Measurements from ENCODE around the gene ARSB.

Gene ARSB

GRCh38 chr5:78813286-78813685 is 171.8 kb downstream of the ARSB start:
- H3K36me3 ChIP-seq (ENCODE audit: control insufficient read depth, insufficient read depth, low read length), result no peaks in the 10 kb centered on the region
- H3K9ac ChIP-seq (ENCODE audit: low read depth, low read length), result no peak overlapping the region
- H3K27me3 ChIP-seq (ENCODE audit: control insufficient read depth, insufficient read depth, low read length), result no peaks in the 10 kb centered on the region
- no peaks in the 10 kb centered on the region for H3K9me3 ChIP-seq (ENCODE audit: control insufficient read depth, insufficient read depth, low read length)
- H3K27ac ChIP-seq (ENCODE audit: low read depth, low read length), result no peak overlapping the region
- no peaks in the 10 kb centered on the region for H3K4me1 ChIP-seq (ENCODE audit: control insufficient read depth, insufficient read depth, low read length)
- H3K4me3 ChIP-seq (ENCODE audit: low read depth, low read length), result no peak overlapping the region

- Histone ChIP-seq H3K9me3 (ENCODE audit: control insufficient read depth, insufficient read depth, low read length) (no peaks in the 10 kb centered on the region), H3K36me3 (ENCODE audit: control insufficient read depth, insufficient read depth, low read length) (no peaks in the 10 kb centered on the region), H3K9ac (ENCODE audit: low read depth, low read length) (no peak overlapping the region), H3K27me3 (ENCODE audit: control insufficient read depth, insufficient read depth, low read length) (no peaks in the 10 kb centered on the region), H3K27ac (ENCODE audit: low read depth, low read length) (no peak overlapping the region), H3K4me1 (ENCODE audit: control insufficient read depth, insufficient read depth, low read length) (no peaks in the 10 kb centered on the region), H3K4me3 (ENCODE audit: low read depth, low read length) (no peak overlapping the region)
Observed at GRCh38 chr5:78811866-78812265, 173.2 kb downstream of the ARSB start.

GRCh38 chr5:78811121-78811817 is 173.8 kb downstream of the ARSB start:
- H3K27me3 ChIP-seq (ENCODE audit: control insufficient read depth, insufficient read depth, low read length), result no peaks in the 10 kb centered on the region

GRCh38 chr5:78810098-78810920 is 174.8 kb downstream of the ARSB start:
- no peaks in the 10 kb centered on the region for H3K9me3 ChIP-seq (ENCODE audit: control insufficient read depth, insufficient read depth, low read length)
- no peaks in the 10 kb centered on the region for H3K36me3 ChIP-seq (ENCODE audit: control insufficient read depth, insufficient read depth, low read length)
- H3K4me1 ChIP-seq (ENCODE audit: control insufficient read depth, insufficient read depth, low read length), result no peaks in the 10 kb centered on the region
- H3K27ac ChIP-seq (ENCODE audit: low read depth, low read length), result no peak overlapping the region
- H3K9ac ChIP-seq (ENCODE audit: low read depth, low read length), result no peak overlapping the region
- H3K27me3 ChIP-seq (ENCODE audit: control insufficient read depth, insufficient read depth, low read length), result no peaks in the 10 kb centered on the region
- no peak overlapping the region for H3K4me3 ChIP-seq (ENCODE audit: low read depth, low read length)

More at GRCh38 chr5:78811121-78811817, 173.8 kb downstream of the ARSB start:
- Histone ChIP-seq H3K9me3 (ENCODE audit: control insufficient read depth, insufficient read depth, low read length) (no peaks in the 10 kb centered on the region), H3K4me1 (ENCODE audit: control insufficient read depth, insufficient read depth, low read length) (no peaks in the 10 kb centered on the region), H3K27ac (ENCODE audit: low read depth, low read length) (no peak overlapping the region), H3K4me3 (ENCODE audit: low read depth, low read length) (no peak overlapping the region), H3K36me3 (ENCODE audit: control insufficient read depth, insufficient read depth, low read length) (no peaks in the 10 kb centered on the region), H3K9ac (ENCODE audit: low read depth, low read length) (no peak overlapping the region)

- H3K27ac ChIP-seq (ENCODE audit: low read depth, low read length), result no peak overlapping the region
Observed at GRCh38 chr5:78809444-78809843, 175.7 kb downstream of the ARSB start.

GRCh38 chr5:78808818-78809217 is 176.3 kb downstream of the ARSB start:
- H3K36me3 ChIP-seq (ENCODE audit: control insufficient read depth, insufficient read depth, low read length), result no peaks in the 10 kb centered on the region
- no peaks in the 10 kb centered on the region for H3K9me3 ChIP-seq (ENCODE audit: control insufficient read depth, insufficient read depth, low read length)
- H3K27ac ChIP-seq (ENCODE audit: low read depth, low read length), result no peak overlapping the region
- no peaks in the 10 kb centered on the region for H3K27me3 ChIP-seq (ENCODE audit: control insufficient read depth, insufficient read depth, low read length)
- H3K4me3 ChIP-seq (ENCODE audit: low read depth, low read length), result no peak overlapping the region
- H3K9ac ChIP-seq (ENCODE audit: low read depth, low read length), result no peak overlapping the region
- H3K4me1 ChIP-seq (ENCODE audit: control insufficient read depth, insufficient read depth, low read length), result no peaks in the 10 kb centered on the region

More at GRCh38 chr5:78809444-78809843, 175.7 kb downstream of the ARSB start:
- Histone ChIP-seq H3K9me3 (ENCODE audit: control insufficient read depth, insufficient read depth, low read length) (no peaks in the 10 kb centered on the region), H3K4me3 (ENCODE audit: low read depth, low read length) (no peak overlapping the region), H3K4me1 (ENCODE audit: control insufficient read depth, insufficient read depth, low read length) (no peaks in the 10 kb centered on the region), H3K9ac (ENCODE audit: low read depth, low read length) (no peak overlapping the region), H3K36me3 (ENCODE audit: control insufficient read depth, insufficient read depth, low read length) (no peaks in the 10 kb centered on the region), H3K27me3 (ENCODE audit: control insufficient read depth, insufficient read depth, low read length) (no peaks in the 10 kb centered on the region)

- Histone ChIP-seq H3K36me3 (ENCODE audit: control insufficient read depth, insufficient read depth, low read length) (no peaks in the 10 kb centered on the region), H3K27me3 (ENCODE audit: control insufficient read depth, insufficient read depth, low read length) (no peaks in the 10 kb centered on the region), H3K27ac (ENCODE audit: low read depth, low read length) (no peak overlapping the region), H3K9ac (ENCODE audit: low read depth, low read length) (no peak overlapping the region), H3K4me3 (ENCODE audit: low read depth, low read length) (no peak overlapping the region), H3K4me1 (ENCODE audit: control insufficient read depth, insufficient read depth, low read length) (no peaks in the 10 kb centered on the region), H3K9me3 (ENCODE audit: control insufficient read depth, insufficient read depth, low read length) (no peaks in the 10 kb centered on the region)
Observed at GRCh38 chr5:78808380-78808779, 176.7 kb downstream of the ARSB start.

- H3K27me3 ChIP-seq (ENCODE audit: control insufficient read depth, insufficient read depth, low read length), result no peaks in the 10 kb centered on the region
- no peak overlapping the region for H3K27ac ChIP-seq (ENCODE audit: low read depth, low read length)
- no peaks in the 10 kb centered on the region for H3K9me3 ChIP-seq (ENCODE audit: control insufficient read depth, insufficient read depth, low read length)
- H3K4me3 ChIP-seq (ENCODE audit: low read depth, low read length), result no peak overlapping the region
- H3K36me3 ChIP-seq (ENCODE audit: control insufficient read depth, insufficient read depth, low read length), result no peaks in the 10 kb centered on the region
- H3K9ac ChIP-seq (ENCODE audit: low read depth, low read length), result no peak overlapping the region
- H3K4me1 ChIP-seq (ENCODE audit: control insufficient read depth, insufficient read depth, low read length), result no peaks in the 10 kb centered on the region
Observed at GRCh38 chr5:78806544-78806943, 178.6 kb downstream of the ARSB start.

GRCh38 chr5:78805474-78806124 is 179.5 kb downstream of the ARSB start:
- Histone ChIP-seq H3K27ac (ENCODE audit: low read depth, low read length) (no peak overlapping the region), H3K9me3 (ENCODE audit: control insufficient read depth, insufficient read depth, low read length) (0 out of 2 replicates have a peak, but pooled peaks cover 2% of the 10 kb centered on the region), H3K4me1 (ENCODE audit: control insufficient read depth, insufficient read depth, low read length) (no peaks in the 10 kb centered on the region), H3K36me3 (ENCODE audit: control insufficient read depth, insufficient read depth, low read length) (no peaks in the 10 kb centered on the region), H3K27me3 (ENCODE audit: control insufficient read depth, insufficient read depth, low read length) (no peaks in the 10 kb centered on the region), H3K4me3 (ENCODE audit: low read depth, low read length) (no peak overlapping the region), H3K9ac (ENCODE audit: low read depth, low read length) (no peak overlapping the region)

GRCh38 chr5:78804995-78805394 is 180.1 kb downstream of the ARSB start:
- Histone ChIP-seq H3K27me3 (ENCODE audit: control insufficient read depth, insufficient read depth, low read length) (no peaks in the 10 kb centered on the region), H3K27ac (ENCODE audit: low read depth, low read length) (no peak overlapping the region)

GRCh38 chr5:78803941-78804340 is 181.2 kb downstream of the ARSB start:
- H3K36me3 ChIP-seq (ENCODE audit: control insufficient read depth, insufficient read depth, low read length), result no peaks in the 10 kb centered on the region
- H3K27ac ChIP-seq (ENCODE audit: low read depth, low read length), result no peak overlapping the region
- H3K4me1 ChIP-seq (ENCODE audit: control insufficient read depth, insufficient read depth, low read length), result no peaks in the 10 kb centered on the region
- 0 out of 2 replicates have a peak, but pooled peaks cover 2% of the 10 kb centered on the region for H3K9me3 ChIP-seq (ENCODE audit: control insufficient read depth, insufficient read depth, low read length)
- H3K4me3 ChIP-seq (ENCODE audit: low read depth, low read length), result no peak overlapping the region
- no peak overlapping the region for H3K9ac ChIP-seq (ENCODE audit: low read depth, low read length)
- H3K27me3 ChIP-seq (ENCODE audit: control insufficient read depth, insufficient read depth, low read length), result no peaks in the 10 kb centered on the region

More at GRCh38 chr5:78804995-78805394, 180.1 kb downstream of the ARSB start:
- no peaks in the 10 kb centered on the region for H3K36me3 ChIP-seq (ENCODE audit: control insufficient read depth, insufficient read depth, low read length)
- H3K4me1 ChIP-seq (ENCODE audit: control insufficient read depth, insufficient read depth, low read length), result no peaks in the 10 kb centered on the region
- no peak overlapping the region for H3K9ac ChIP-seq (ENCODE audit: low read depth, low read length)
- no peak overlapping the region for H3K4me3 ChIP-seq (ENCODE audit: low read depth, low read length)
- H3K9me3 ChIP-seq (ENCODE audit: control insufficient read depth, insufficient read depth, low read length), result 0 out of 2 replicates have a peak, but pooled peaks cover 2% of the 10 kb centered on the region
